ENCODE measurements around the gene PSTPIP1. TPM values are rescaled to one million over a fixed set of nuclear protein-coding genes. Genes with fewer than 3 reads are reported as not detected.

The PSTPIP1 gene
- total and polyA plus RNA-seq, 2 of the 8 experiments (the other 6 are each of a cell fraction or from before 2014, with no cell fraction given): 1.6 to 1.8 TPM

DNA sequence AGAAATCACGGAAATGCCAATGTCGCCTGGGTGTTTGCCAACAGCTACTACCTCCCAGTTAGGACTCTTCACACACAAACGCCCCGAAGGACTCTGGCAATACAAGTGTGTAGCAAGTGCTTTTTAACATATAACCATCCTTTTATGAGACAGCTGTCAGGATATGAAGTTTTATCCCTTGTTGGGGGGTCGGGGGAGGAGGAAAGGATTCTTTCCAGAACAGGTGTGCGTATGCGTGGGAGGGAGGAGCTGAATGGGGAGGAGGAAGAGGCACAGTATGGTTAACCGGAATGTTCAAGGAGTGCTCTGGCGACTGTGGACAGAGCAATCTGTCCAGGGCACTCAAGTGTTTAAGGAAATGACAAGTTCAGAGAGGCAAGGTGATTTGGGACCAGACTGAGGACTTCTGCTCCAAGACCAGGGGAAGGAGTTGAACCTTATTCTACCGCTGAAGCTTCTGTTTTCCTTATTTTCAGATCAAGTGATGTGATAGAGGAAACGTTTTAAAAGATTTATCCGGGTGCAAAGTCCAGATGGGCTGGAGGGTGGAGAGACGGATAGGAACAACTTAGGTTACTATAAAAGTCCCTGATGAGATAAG lies 74.7 kb downstream of the PSTPIP1 start:
- Histone ChIP-seq H3K4me2 (ENCODE audit: insufficient read depth in 1 of 2, low read depth in 2 of 2, low read length in 2 of 2) (peak overlapping the region; percentile 74 to 75), H2AFZ (ENCODE audit: low read length) (no peak overlapping the region), H3K23ac (ENCODE audit: insufficient read length) (no peak overlapping the region), H3K23me2 (ENCODE audit: low read depth, low read length) (peaks cover 6% of the 10 kb centered on the region), H4K91ac (replicated peaks; ENCODE audit: insufficient read length, low read length) (no peak overlapping the region), H4K8ac (ENCODE audit: extremely low read depth, insufficient read depth, low read length) (no peak overlapping the region), H2AK5ac (ENCODE audit: low read depth, low read length) (no peak overlapping the region), H3K36me3 (ENCODE audit: control insufficient read depth in 2 of 4, insufficient read depth in 4 of 4, low read length in 3 of 4) (no peaks in the 10 kb centered on the region), H3K79me2 (ENCODE audit: control insufficient read depth in 1 of 2, insufficient read depth in 2 of 2, low read length in 2 of 2) (peaks cover 0 to 53% of the 10 kb centered on the region in 2 experiments; a peak in 2 of 4 replicates), H2BK12ac (ENCODE audit: low read depth, low read length) (no peak overlapping the region), H2BK5ac (ENCODE audit: low read depth, low read length) (no peak overlapping the region), H3K27ac (ENCODE audit: low read depth, low read length) (no peak overlapping the region), H3K27me3 (replicated peaks in 1 of 4; ENCODE audit: control insufficient read depth in 3 of 4, extremely low read depth in 1 of 4, insufficient read depth in 3 of 4, low read length in 3 of 4) (peaks cover 0 to 2% (median 0%) of the 10 kb centered on the region in 4 experiments; a peak in 1 of 7 replicates), H3K4me1 (replicated peaks in 1 of 4; ENCODE audit: control insufficient read depth in 3 of 4, insufficient read depth in 4 of 4, low read length in 3 of 4) (peaks cover 0 to 10% (median 4%) of the 10 kb centered on the region in 4 experiments; a peak in 5 of 7 replicates), H3K56ac (replicated peaks; ENCODE audit: insufficient read length, low read depth, low read length) (no peak overlapping the region), H2BK20ac (ENCODE audit: low read length) (no peak overlapping the region), H4K20me1 (replicated peaks in 1 of 2; ENCODE audit: control insufficient read depth in 1 of 2, insufficient read depth in 2 of 2, low read length in 2 of 2) (peaks cover 8 to 10% of the 10 kb centered on the region in 2 experiments), H2BK120ac (replicated peaks; ENCODE audit: low read depth, low read length) (no peak overlapping the region), H4K5ac (ENCODE audit: insufficient read length, low read depth, low read length) (no peak overlapping the region), H3K18ac (ENCODE audit: extremely low read depth, low read length) (no peak overlapping the region), H3K9me3 (ENCODE audit: insufficient read depth in 2 of 2, low read depth in 1 of 2, low read length in 1 of 2) (no peaks in the 10 kb centered on the region), H3K4ac (replicated peaks; ENCODE audit: insufficient read length, low read depth, low read length) (no peak overlapping the region), H3K4me3 (ENCODE audit: extremely low read depth in 1 of 4, insufficient read depth in 2 of 4, low read depth in 3 of 4, low read length in 4 of 4) (peak overlapping the region; percentile 72 to 90 (median 78); a peak in 5 of 8 replicates), H3K14ac (ENCODE audit: insufficient read length) (no peak overlapping the region), H2BK15ac (ENCODE audit: low read length) (no peak overlapping the region), H3K79me1 (ENCODE audit: low read depth, low read length) (peaks cover 3% of the 10 kb centered on the region; the same call in 1 of the 2 replicates), H3K9ac (replicated peaks in 1 of 4; ENCODE audit: extremely low read depth in 1 of 4, low read depth in 3 of 4, low read length in 3 of 4) (no peak overlapping the region; a peak in 1 of 7 replicates)
- ChIA-PET CTCF (ENCODE audit: partially characterized antibody) (interaction anchor here (1.0 kb wide), 3 partner anchors 9 to 47 kb away, joined by 3 to 4 read pairs (median 4); no protein-coding TSS in a partner anchor), POLR2A (ENCODE audit: partially characterized antibody) (interaction anchor here (0.9 to 1.2 kb wide), 3 partner anchors 9 to 39 kb away, joined by 3 to 12 read pairs (median 3); no protein-coding TSS in a partner anchor)
- FAIRE-seq (no peak), DNase-seq (ENCODE audit: low read depth in 1 of 2, low spot score in 2 of 2) (no peak)
- WGBS, 2 experiments (ENCODE audit: extremely low coverage in 1 of 2, insufficient coverage in 1 of 2, insufficient read length in 1 of 2, insufficient replicate concordance in 2 of 2, low coverage in 1 of 2, low lambda C conversion rate in 2 of 2, missing lambda C conversion rate in 1 of 2): 59% methylated on average over 13 of the region's 13 CpGs; no CpG with 5 or more reads in 1 of the 2 experiments
- 0 out of 4 replicates have a peak, but pooled peaks of 1 of the 2 experiments have one; percentile 20 for TF ChIP-seq SIN3A (conservative IDR thresholded peaks at IDR 0.05 in 1 of 2, IDR thresholded peaks at IDR 0.05 in 1 of 2; ENCODE audit: low read depth in 1 of 2, low read length in 2 of 2)
- no peak for TF ChIP-seq BRCA1 (IDR thresholded peaks at IDR 0.05; ENCODE audit: low read depth, low read length)
